CD4-positive, alpha-beta T cell treated with Interleukin-1 beta for 1 hour (primary cell): ENCODE results near the gene GINS3.

ENCODE experiments used
- DNase-seq, 2 donors: peaks; one replicate each; pipeline ENCODE4 v3.0.0-alpha.2; 2020 to 2022

GINS3 gene

GRCh38 chr16:58392215-58393137 lies at the start of gene GINS3:
GINS3 (plus strand) TSS chr16:58392471; CDS start chr16:58392602, 131 bp downstream.
- peak; percentile 81 to 86 for DNase-seq

GRCh38 chr16:58343562-58343961 lies 48.7 kb upstream of the GINS3 start:
- no peak for DNase-seq

GRCh38 chr16:58345574-58346354 lies 46.5 kb upstream of the GINS3 start:
- no peak for DNase-seq

- DNase-seq, result no peak
Observed at GRCh38 chr16:58346831-58347371, 45.4 kb upstream of the GINS3 start.

GRCh38 chr16:58348986-58349385 lies 43.3 kb upstream of the GINS3 start:
- no peak for DNase-seq

- no peak for DNase-seq
Observed at GRCh38 chr16:58352690-58353089, 39.6 kb upstream of the GINS3 start.

- no peak for DNase-seq
Observed at GRCh38 chr16:58360041-58360634, 32.1 kb upstream of the GINS3 start.

- no peak for DNase-seq
Observed at GRCh38 chr16:58361726-58362125, 30.5 kb upstream of the GINS3 start.

- DNase-seq, result no peak
Observed at GRCh38 chr16:58363746-58364393, 28.4 kb upstream of the GINS3 start.

GRCh38 chr16:58365623-58366022 lies 26.6 kb upstream of the GINS3 start:
- no peak for DNase-seq

- DNase-seq, result no peak
Observed at GRCh38 chr16:58366247-58367031, 25.8 kb upstream of the GINS3 start.

GRCh38 chr16:58367252-58367651 lies 25.0 kb upstream of the GINS3 start:
- no peak for DNase-seq

GRCh38 chr16:58371841-58372240 lies 20.4 kb upstream of the GINS3 start:
- DNase-seq, result no peak

GRCh38 chr16:58375386-58375785 lies 16.9 kb upstream of the GINS3 start:
- DNase-seq, result no peak

- no peak for DNase-seq
Observed at GRCh38 chr16:58377932-58378331, 14.3 kb upstream of the GINS3 start.

- no peak for DNase-seq
Observed at GRCh38 chr16:58378401-58378800, 13.9 kb upstream of the GINS3 start.

- DNase-seq, result no peak
Observed at GRCh38 chr16:58379736-58380135, 12.5 kb upstream of the GINS3 start.

GRCh38 chr16:58381661-58382060 lies 10.6 kb upstream of the GINS3 start:
- no peak for DNase-seq

GRCh38 chr16:58384437-58385055 lies 7.7 kb upstream of the GINS3 start:
- DNase-seq, result no peak

- DNase-seq, result no peak
Observed at GRCh38 chr16:58385218-58385773, 7.0 kb upstream of the GINS3 start.

- no peak for DNase-seq
Observed at GRCh38 chr16:58389724-58390123, 2.5 kb upstream of the GINS3 start.
